CD14-positive monocyte (primary cell): ENCODE measurements around the gene AIRE. TPM values are rescaled to one million over a fixed set of nuclear protein-coding genes. Genes with fewer than 3 reads are reported as not detected.

ENCODE experiments used
- DNase-seq, 3 donors: peaks; one replicate each; pipeline ENCODE4 v3.0.0-alpha.2; 2011 to 2022
- H2AFZ ChIP-seq: 2 replicates; pipeline ENCODE4 v1.6.0; 2012; ENCODE audit warnings: mild to moderate bottlenecking, low read depth, low read length, inconsistent platforms; ENCODE audit not compliant: insufficient read depth, poor library complexity, severe bottlenecking
- H3K27ac ChIP-seq, 2 donors: 1 replicate in 1 of 2; 2 replicates in 1 of 2; pipeline ENCODE4 v1.5.1; 2012 to 2013; ENCODE audit warnings: low read length in 2 of 2, control low read depth in 1 of 2, inconsistent platforms in 1 of 2, low read depth in 1 of 2, mild to moderate bottlenecking in 1 of 2
- H3K27me3 ChIP-seq, 2 donors: one replicate each; pipeline versions ENCODE4 v1.6.0 to v1.6.1; 2011 to 2013; ENCODE audit warnings: low read length in 2 of 2; ENCODE audit not compliant: control insufficient read depth in 2 of 2, insufficient read depth in 2 of 2
- H3K36me3 ChIP-seq, 2 donors: replicated peaks in 1 of 2; 1 replicate in 1 of 2; 2 replicates in 1 of 2; pipeline versions ENCODE4 v1.5.1 to v1.6.1; 2012 to 2013; ENCODE audit warnings: low read length in 2 of 2, control low read depth in 1 of 2, inconsistent platforms in 1 of 2, mild to moderate bottlenecking in 1 of 2; ENCODE audit not compliant: insufficient read depth in 2 of 2, control insufficient read depth in 1 of 2
- H3K4me1 ChIP-seq, 2 donors: 1 replicate in 1 of 2; 2 replicates in 1 of 2; pipeline versions ENCODE4 v1.5.1 to v1.6.1; 2012 to 2013; ENCODE audit warnings: low read length in 2 of 2, control low read depth in 1 of 2, inconsistent platforms in 1 of 2, mild to moderate bottlenecking in 1 of 2, moderate library complexity in 1 of 2; ENCODE audit not compliant: insufficient read depth in 2 of 2, control insufficient read depth in 1 of 2
- H3K4me2 ChIP-seq: replicated peaks from 2 replicates; pipeline ENCODE3; 2012; ENCODE audit warnings: low read length, moderate library complexity, mild to moderate bottlenecking; ENCODE audit not compliant: poor library complexity, severe bottlenecking; ENCODE audit errors: extremely low read depth
- H3K4me3 ChIP-seq, 3 experiments: fragments of 200-600 bp in 1 of 3; sonication (generic) in 1 of 3; replicated peaks in 1 of 3; 1 replicate in 2 of 3; 2 replicates in 1 of 3; pipeline ENCODE4 v1.5.1; 2011 to 2013; ENCODE audit warnings: low read length in 3 of 3, mild to moderate bottlenecking in 3 of 3, control low read depth in 2 of 3, low read depth in 2 of 3, inconsistent platforms in 1 of 3, moderate library complexity in 1 of 3
- H3K79me2 ChIP-seq: 2 replicates; pipeline ENCODE4 v1.6.0; 2012; ENCODE audit warnings: mild to moderate bottlenecking, control low read depth, inconsistent platforms, low read length, moderate library complexity; ENCODE audit not compliant: insufficient read depth
- H3K9ac ChIP-seq: 2 replicates; pipeline ENCODE4 v1.6.0; 2017; ENCODE audit warnings: low read length, mild to moderate bottlenecking; ENCODE audit not compliant: insufficient read depth, poor library complexity, severe bottlenecking
- H3K9me3 ChIP-seq, 2 donors: replicated peaks in 1 of 2; 1 replicate in 1 of 2; 2 replicates in 1 of 2; pipeline versions ENCODE4 v1.5.1 to v1.6.1; 2012 to 2013; ENCODE audit warnings: low read length in 2 of 2, control low read depth in 1 of 2; ENCODE audit not compliant: control insufficient read depth in 1 of 2, insufficient read depth in 1 of 2
- H4K20me1 ChIP-seq: 2 replicates; pipeline ENCODE4 v1.6.0; 2012; ENCODE audit warnings: mild to moderate bottlenecking, low read length, control low read depth, moderate library complexity; ENCODE audit not compliant: insufficient read depth
- H3K27ac Mint-ChIP-seq, 7 donors: one replicate each; pipeline ENCODE4 v1.8.0; 2020; ENCODE audit warnings: mild to moderate bottlenecking in 7 of 7, mixed read lengths in 7 of 7, moderate library complexity in 6 of 7, inconsistent platforms in 2 of 7
- H3K27me3 Mint-ChIP-seq, 3 donors: one replicate each; pipeline ENCODE4 v1.8.0; 2021 to 2022; ENCODE audit warnings: low read depth in 3 of 3, mild to moderate bottlenecking in 3 of 3, mixed read lengths in 3 of 3, moderate library complexity in 3 of 3, inconsistent platforms in 1 of 3
- H3K36me3 Mint-ChIP-seq, 2 donors: one replicate each; pipeline ENCODE4 v1.8.0; 2020; ENCODE audit warnings: mixed read lengths in 2 of 2, inconsistent platforms in 1 of 2, mild to moderate bottlenecking in 1 of 2
- H3K4me1 Mint-ChIP-seq: one replicate; pipeline ENCODE4 v1.8.0; 2020; ENCODE audit warnings: mild to moderate bottlenecking, mixed read lengths
- H3K4me3 Mint-ChIP-seq, 2 donors: one replicate each; pipeline ENCODE4 v1.8.0; 2020; ENCODE audit warnings: mild to moderate bottlenecking in 2 of 2, mixed read lengths in 2 of 2, moderate library complexity in 1 of 2
- H3K9me3 Mint-ChIP-seq, 7 donors: one replicate each; pipeline ENCODE4 v1.8.0; 2020 to 2022; ENCODE audit warnings: mixed read lengths in 7 of 7, mild to moderate bottlenecking in 6 of 7, moderate library complexity in 6 of 7, inconsistent platforms in 2 of 7
- CTCF ChIP-seq: fragments of 200-600 bp; IDR thresholded peaks from one replicate; pipeline ENCODE4 v1.8.0; 2022; ENCODE audit warnings: antibody characterized with exemption, mild to moderate bottlenecking
- WGBS: methylation state at CpG from one replicate; pipeline ENCODE4 v1.1.5; 2013; ENCODE audit warnings: missing lambda C conversion rate; ENCODE audit not compliant: insufficient coverage; 5-methylcytosine and 5-hydroxymethylcytosine counted together
- intact Hi-C, 2 donors: fragments of 100-400 bp; cut with micrococcal nuclease; formaldehyde crosslinking; loops; one replicate each; pipeline versions ENCODE4 v1.15.0 to v1.15.1; 2023
- polyA plus RNA-seq, 3 donors: library from polyadenylated mRNA; depleted of rRNA in 1 of 3; unstranded in 2 of 3; stranded (reverse) in 1 of 3; fragments of 300-500 nt in 2 of 3; fragments of >200 nt in 1 of 3; fragmentation: Illumina TruSeq in 2 of 3; gene quantifications; 1 replicate in 2 of 3; 2 replicates in 1 of 3; pipeline ENCODE4 v1.2.3, GENCODE V29; 2012 to 2021

Gene AIRE
- polyA plus RNA-seq, 3 donors: not detected

GRCh38 chr21:44304877-44305293 lies 19.2 kb downstream of the AIRE start:
- no peak overlapping the region for H3K9ac ChIP-seq
- 83% methylated on average over 4 of the region's 8 CpGs for WGBS
- H3K4me3 Mint-ChIP-seq: no peak overlapping the region
- peaks cover 19 to 24% of the 10 kb centered on the region in 2 donors for H3K4me1 ChIP-seq
- H3K27ac Mint-ChIP-seq: peak overlapping the region in 3 of 7 donors; percentile 41 to 84 (median 83)
- peak; percentile 20 to 41 (median 39) for DNase-seq
- peaks cover 0 to 3% (median 0%) of the 10 kb centered on the region in 3 donors for H3K27me3 Mint-ChIP-seq
- intact Hi-C loops: no loop called here
- no peaks in the 10 kb centered on the region for H3K9me3 ChIP-seq
- H2AFZ ChIP-seq: no peak overlapping the region
- peaks cover 71% of the 10 kb centered on the region for H3K79me2 ChIP-seq
- H3K27ac ChIP-seq: no peak overlapping the region
- H4K20me1 ChIP-seq: peaks cover 91% of the 10 kb centered on the region
- H3K9me3 Mint-ChIP-seq: no peaks in the 10 kb centered on the region
- peak; percentile 72 for TF ChIP-seq CTCF
- H3K4me1 Mint-ChIP-seq: peaks cover 34% of the 10 kb centered on the region
- peaks cover 24 to 33% of the 10 kb centered on the region in 2 donors for H3K36me3 Mint-ChIP-seq
- no peak overlapping the region for H3K4me3 ChIP-seq
- no peak overlapping the region for H3K4me2 ChIP-seq
- peaks cover 30 to 31% of the 10 kb centered on the region in 2 donors for H3K36me3 ChIP-seq
- H3K27me3 ChIP-seq: no peaks in the 10 kb centered on the region

- Histone ChIP-seq H3K4me3 (no peak overlapping the region), H3K27ac (peak overlapping the region in 1 of 2 donors; percentile 16), H3K4me2 (no peak overlapping the region), H4K20me1 (peaks cover 96% of the 10 kb centered on the region), H3K27me3 (no peaks in the 10 kb centered on the region), H3K79me2 (peaks cover 66% of the 10 kb centered on the region), H3K4me1 (peaks cover 18 to 22% of the 10 kb centered on the region in 2 donors), H3K9ac (no peak overlapping the region), H2AFZ (no peak overlapping the region), H3K9me3 (no peaks in the 10 kb centered on the region), H3K36me3 (peaks cover 38 to 39% of the 10 kb centered on the region in 2 donors)
- DNase-seq: no peak
- TF ChIP-seq CTCF: no peak
- 55% methylated on average over 8 of the region's 9 CpGs for WGBS
- Mint-ChIP-seq H3K9me3 (no peaks in the 10 kb centered on the region), H3K4me3 (no peak overlapping the region), H3K27ac (peak overlapping the region in 2 of 7 donors; percentile 57 to 68), H3K27me3 (peaks cover 0 to 3% (median 0%) of the 10 kb centered on the region in 3 donors), H3K4me1 (peaks cover 33% of the 10 kb centered on the region), H3K36me3 (peaks cover 28 to 41% of the 10 kb centered on the region in 2 donors)
- intact Hi-C loops: no loop called here
Observed at GRCh38 chr21:44305691-44306090, 20.0 kb downstream of the AIRE start.
